Fibroblast of skin of back (primary cell): ENCODE measurements around the gene NUDT13. TPM values are rescaled to one million over a fixed set of nuclear protein-coding genes. Genes with fewer than 3 reads are reported as not detected.

Experiments
- DNase-seq: peaks from one replicate; pipeline ENCODE4 v3.0.0-alpha.2; 2013
- polyA plus RNA-seq, 2 experiments: library from polyadenylated mRNA; unstranded; fragments of 120-200 nt; gene quantifications; one replicate each; pipeline ENCODE4 v1.2.1, GENCODE V29; 2013; ENCODE audit not compliant: insufficient read length in 2 of 2

The NUDT13 gene
- 1.9 TPM for polyA plus RNA-seq (2013, experiment 1 of 2; ENCODE audit: insufficient read length)
- polyA plus RNA-seq (2013, experiment 2 of 2; ENCODE audit: insufficient read length), result 1.4 TPM

- peak; percentile 88 for DNase-seq
Measured at GRCh38 chr10:73110345-73110849, at the start of gene NUDT13. NUDT13 (plus strand) TSS chr10:73110455; CDS start chr10:73114366, 3,911 bp downstream.

GRCh38 chr10:73060738-73061635 is 49.3 kb upstream of the NUDT13 start:
- peak; percentile 27 for DNase-seq

- no peak for DNase-seq
Measured at GRCh38 chr10:73061743-73062142, 48.5 kb upstream of the NUDT13 start.

- DNase-seq, result no peak
Measured at GRCh38 chr10:73065441-73065840, 44.8 kb upstream of the NUDT13 start.

GRCh38 chr10:73073627-73074026 is 36.6 kb upstream of the NUDT13 start:
- DNase-seq, result no peak

GRCh38 chr10:73075829-73076228 is 34.4 kb upstream of the NUDT13 start:
- no peak for DNase-seq

GRCh38 chr10:73076360-73077183 is 33.7 kb upstream of the NUDT13 start:
- DNase-seq, result peak; percentile 50

GRCh38 chr10:73079779-73080541 is 30.3 kb upstream of the NUDT13 start:
- no peak for DNase-seq

GRCh38 chr10:73083221-73083620 is 27.0 kb upstream of the NUDT13 start:
- peak; percentile 38 for DNase-seq

GRCh38 chr10:73084209-73084608 is 26.0 kb upstream of the NUDT13 start:
- no peak for DNase-seq

GRCh38 chr10:73086816-73087215 is 23.4 kb upstream of the NUDT13 start:
- DNase-seq, result no peak

GRCh38 chr10:73088304-73088703 is 22.0 kb upstream of the NUDT13 start:
- DNase-seq, result no peak

GRCh38 chr10:73092830-73093229 is 17.4 kb upstream of the NUDT13 start:
- no peak for DNase-seq

- peak; percentile 21 for DNase-seq
Measured at GRCh38 chr10:73093922-73094850, 16.1 kb upstream of the NUDT13 start.

GRCh38 chr10:73094986-73095480 is 15.2 kb upstream of the NUDT13 start:
- DNase-seq, result no peak

- DNase-seq, result peak; percentile 85
Measured at GRCh38 chr10:73095481-73096021, 14.7 kb upstream of the NUDT13 start.

GRCh38 chr10:73096041-73096448 is 14.2 kb upstream of the NUDT13 start:
- DNase-seq, result peak; percentile 63

- DNase-seq, result peak; percentile 98
Measured at GRCh38 chr10:73096449-73097304, 13.6 kb upstream of the NUDT13 start, which contains the start of gene P4HA1. P4HA1 (minus strand) TSS chr10:73096866; CDS start chr10:73074883, 21,983 bp downstream.

GRCh38 chr10:73097305-73097670 is 13.0 kb upstream of the NUDT13 start:
- peak; percentile 1 for DNase-seq
